H1 (cell line): Measurements from ENCODE around the gene HTR3D.
"Not testable (repeated sequence)": the region's sequence is repeated elsewhere in the genome, so short reads cannot be mapped to it uniquely, and the experiment has no call there.

Experiments used
- ASH2L ChIP-seq: fragments of 200-600, 300-600 bp; sonication (generic); IDR thresholded peaks from one replicate; pipeline ENCODE4 v1.7.1; 2017; ENCODE audit warnings: low read length
- CHD2 ChIP-seq: IDR thresholded peaks from 2 replicates; pipeline ENCODE4 v1.6.1; 2012; ENCODE audit warnings: low read length, improper control_type of control experiment
- CTCF ChIP-seq, 3 experiments: IDR thresholded peaks; 1 replicate in 2 of 3; 2 replicates in 1 of 3; pipeline versions ENCODE4 v1.5.1 to v1.6.1; 2011; ENCODE audit warnings: low read length in 3 of 3, mild to moderate bottlenecking in 3 of 3, inconsistent platforms in 2 of 3, low read depth in 1 of 3, moderate library complexity in 1 of 3; ENCODE audit not compliant: insufficient read depth in 1 of 3; ENCODE audit errors: control extremely low read depth in 1 of 3
- EGR1 ChIP-seq: IDR thresholded peaks from 2 replicates; pipeline ENCODE4 v1.6.1; 2011; ENCODE audit warnings: low read depth, low read length, borderline replicate concordance
- FOSL1 ChIP-seq: IDR thresholded peaks from 2 replicates; pipeline ENCODE4 v1.6.1; 2011; ENCODE audit warnings: mild to moderate bottlenecking, low read depth, low read length, moderate library complexity; ENCODE audit not compliant: insufficient read depth
- NRF1 ChIP-seq: IDR thresholded peaks from 2 replicates; pipeline ENCODE4 v1.6.1; 2011; ENCODE audit warnings: mild to moderate bottlenecking, low read depth, low read length, improper control_type of control experiment
- PHF8 ChIP-seq: fragments of 200-600 bp; sonication (generic); conservative IDR thresholded peaks from 2 replicates; pipeline ENCODE4 v1.7.1; 2012; ENCODE audit warnings: low read depth, mild to moderate bottlenecking, inconsistent platforms, low read length, moderate library complexity
- POLR2A ChIP-seq, 2 experiments: IDR thresholded peaks; 1 replicate in 1 of 2; 2 replicates in 1 of 2; pipeline ENCODE4 v1.6.1; 2011; ENCODE audit warnings: low read depth in 2 of 2, low read length in 2 of 2, mild to moderate bottlenecking in 2 of 2; ENCODE audit errors: control extremely low read depth in 1 of 2
- POLR2AphosphoS5 ChIP-seq: IDR thresholded peaks from 2 replicates; pipeline ENCODE4 v1.6.1; 2011; ENCODE audit warnings: low read depth, low read length
- RAD21 ChIP-seq, 2 experiments: IDR thresholded peaks in 1 of 2; conservative IDR thresholded peaks in 1 of 2; 2 replicates each; pipeline ENCODE4 v1.6.1; 2011; ENCODE audit warnings: low read depth in 2 of 2, low read length in 2 of 2, improper control_type of control experiment in 1 of 2, inconsistent platforms in 1 of 2, mild to moderate bottlenecking in 1 of 2, moderate library complexity in 1 of 2
- RFX5 ChIP-seq: IDR thresholded peaks from 2 replicates; pipeline ENCODE4 v1.6.1; 2011; ENCODE audit warnings: low read depth, low read length, improper control_type of control experiment, borderline replicate concordance
- TEAD4 ChIP-seq: IDR thresholded peaks from 2 replicates; pipeline ENCODE4 v1.6.1; 2012; ENCODE audit warnings: low read depth, low read length, inconsistent platforms, mixed read lengths

GRCh38 chr3:184038307-184038706 is 6.8 kb downstream of the HTR3D start:
- not testable (repeated sequence) for TF ChIP-seq RAD21 (IDR thresholded peaks at IDR 0.05 in 1 of 2, conservative IDR thresholded peaks at IDR 0.05 in 1 of 2; ENCODE audit: low read depth in 2 of 2, low read length in 2 of 2); CTCF (IDR thresholded peaks at IDR 0.05; ENCODE audit: control extremely low read depth in 1 of 3, insufficient read depth in 1 of 3, low read depth in 1 of 3, low read length in 3 of 3); TEAD4; EGR1; PHF8; POLR2AphosphoS5; FOSL1; ASH2L; RFX5; POLR2A (IDR thresholded peaks at IDR 0.05; ENCODE audit: control extremely low read depth in 1 of 2, low read depth in 2 of 2, low read length in 2 of 2); NRF1; CHD2
